ENCODE measurements around the gene CNTN4. TPM values are rescaled to one million over a fixed set of nuclear protein-coding genes. Genes with fewer than 3 reads are reported as not detected.

CNTN4 gene
- total RNA-seq, 2 experiments from 2014 or later, result not detected

- H3K4me3 Mint-ChIP-seq, result no peak overlapping the region
- POLR2A ChIA-PET, result no interaction called here
Measured at GRCh38 chr3:2454865-2455264, 356.2 kb downstream of the CNTN4 start.

DNA sequence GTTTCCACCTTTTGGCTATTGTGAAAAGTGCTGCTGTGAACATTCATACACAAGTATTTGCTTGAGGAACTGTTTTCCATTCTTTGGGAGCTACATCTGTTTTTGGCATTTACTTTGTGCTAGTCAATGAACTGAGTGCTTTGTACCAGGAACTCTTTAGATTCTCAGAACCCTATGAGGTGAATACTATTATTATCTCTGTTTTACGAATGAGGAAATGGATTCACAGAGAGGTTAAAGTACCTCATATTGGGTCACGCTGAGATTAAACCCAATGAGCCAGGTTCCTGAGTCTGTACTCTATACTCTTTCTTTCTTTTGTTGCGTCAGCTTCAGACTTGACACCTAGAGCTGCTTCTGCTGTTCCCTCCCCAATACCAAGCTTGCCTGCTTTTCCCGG is 358.1 kb downstream of the CNTN4 start:
- no peak for ATAC-seq
- Mint-ChIP-seq H3K27me3 (no peaks in the 10 kb centered on the region), H3K9me3 (no peaks in the 10 kb centered on the region), H3K36me3 (ENCODE audit: low read depth) (no peaks in the 10 kb centered on the region), H3K4me1 (ENCODE audit: low read depth) (no peaks in the 10 kb centered on the region), H3K27ac (no peak overlapping the region), H3K4me3 (no peak overlapping the region)
- ChIA-PET POLR2A (no interaction called here), CTCF (no interaction called here)
- intact Hi-C loops (cut with micrococcal nuclease), result no loop called here
- TF ChIP-seq, protein P1, sequence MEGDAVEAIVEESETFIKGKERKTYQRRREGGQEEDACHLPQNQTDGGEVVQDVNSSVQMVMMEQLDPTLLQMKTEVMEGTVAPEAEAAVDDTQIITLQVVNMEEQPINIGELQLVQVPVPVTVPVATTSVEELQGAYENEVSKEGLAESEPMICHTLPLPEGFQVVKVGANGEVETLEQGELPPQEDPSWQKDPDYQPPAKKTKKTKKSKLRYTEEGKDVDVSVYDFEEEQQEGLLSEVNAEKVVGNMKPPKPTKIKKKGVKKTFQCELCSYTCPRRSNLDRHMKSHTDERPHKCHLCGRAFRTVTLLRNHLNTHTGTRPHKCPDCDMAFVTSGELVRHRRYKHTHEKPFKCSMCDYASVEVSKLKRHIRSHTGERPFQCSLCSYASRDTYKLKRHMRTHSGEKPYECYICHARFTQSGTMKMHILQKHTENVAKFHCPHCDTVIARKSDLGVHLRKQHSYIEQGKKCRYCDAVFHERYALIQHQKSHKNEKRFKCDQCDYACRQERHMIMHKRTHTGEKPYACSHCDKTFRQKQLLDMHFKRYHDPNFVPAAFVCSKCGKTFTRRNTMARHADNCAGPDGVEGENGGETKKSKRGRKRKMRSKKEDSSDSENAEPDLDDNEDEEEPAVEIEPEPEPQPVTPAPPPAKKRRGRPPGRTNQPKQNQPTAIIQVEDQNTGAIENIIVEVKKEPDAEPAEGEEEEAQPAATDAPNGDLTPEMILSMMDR (IDR thresholded peaks at IDR 0.05), result no peak
- no peak for DNase-seq

More at GRCh38 chr3:2454865-2455264, 356.2 kb downstream of the CNTN4 start:
- ATAC-seq (no peak), DNase-seq (no peak)
- intact Hi-C loops (cut with micrococcal nuclease), result no loop called here
- no peaks in the 10 kb centered on the region for H3K4me1 Mint-ChIP-seq (ENCODE audit: low read depth)
- no peaks in the 10 kb centered on the region for H3K27me3 Mint-ChIP-seq
- H3K36me3 Mint-ChIP-seq (ENCODE audit: low read depth), result no peaks in the 10 kb centered on the region
- H3K27ac Mint-ChIP-seq, result no peak overlapping the region
- TF ChIP-seq, protein P1 (IDR thresholded peaks at IDR 0.05), result no peak
- CTCF ChIA-PET, result no interaction called here
- H3K9me3 Mint-ChIP-seq, result no peaks in the 10 kb centered on the region

DNA sequence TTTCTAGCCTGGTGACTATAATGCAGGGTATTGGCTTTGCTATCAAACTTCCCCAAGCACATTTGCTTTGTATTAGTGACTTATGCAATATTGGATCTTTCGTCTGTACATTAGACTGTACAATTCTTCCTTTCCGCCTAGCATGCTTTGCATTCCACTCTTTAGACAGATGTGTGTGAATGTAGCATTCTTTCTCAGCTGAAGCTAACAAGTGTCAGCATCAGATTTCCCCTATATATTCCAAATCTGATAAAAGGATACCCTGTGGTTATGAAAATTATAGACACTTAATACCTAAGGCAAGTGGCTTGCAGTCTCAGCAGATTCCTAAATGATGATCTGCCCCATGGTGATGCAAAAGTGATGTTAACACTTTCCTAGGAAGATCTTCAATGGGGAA is 360.1 kb downstream of the CNTN4 start:
- Mint-ChIP-seq H3K4me1 (ENCODE audit: low read depth) (no peaks in the 10 kb centered on the region), H3K36me3 (ENCODE audit: low read depth) (no peaks in the 10 kb centered on the region), H3K27me3 (no peaks in the 10 kb centered on the region), H3K4me3 (no peak overlapping the region), H3K9me3 (no peaks in the 10 kb centered on the region), H3K27ac (no peak overlapping the region)
- TF ChIP-seq, protein P1 (IDR thresholded peaks at IDR 0.05), result no peak
- DNase-seq (no peak), ATAC-seq (no peak)
- CTCF ChIA-PET, result no interaction called here
- POLR2A ChIA-PET, result no interaction called here
- intact Hi-C loops (cut with micrococcal nuclease), result no loop called here

GRCh38 chr3:2465842-2466241 is 367.2 kb downstream of the CNTN4 start:
- peaks cover 2% of the 10 kb centered on the region for H3K27me3 Mint-ChIP-seq
- ChIA-PET CTCF (no interaction called here), POLR2A (no interaction called here)
- ATAC-seq (no peak), DNase-seq (no peak)
- no peaks in the 10 kb centered on the region for H3K4me1 Mint-ChIP-seq (ENCODE audit: low read depth)
- intact Hi-C loops (cut with micrococcal nuclease), result no loop called here
- TF ChIP-seq, protein P1 (IDR thresholded peaks at IDR 0.05), result no peak
- no peaks in the 10 kb centered on the region for H3K9me3 Mint-ChIP-seq
- no peak overlapping the region for H3K27ac Mint-ChIP-seq
- H3K36me3 Mint-ChIP-seq (ENCODE audit: low read depth), result no peaks in the 10 kb centered on the region
- no peak overlapping the region for H3K4me3 Mint-ChIP-seq

DNA sequence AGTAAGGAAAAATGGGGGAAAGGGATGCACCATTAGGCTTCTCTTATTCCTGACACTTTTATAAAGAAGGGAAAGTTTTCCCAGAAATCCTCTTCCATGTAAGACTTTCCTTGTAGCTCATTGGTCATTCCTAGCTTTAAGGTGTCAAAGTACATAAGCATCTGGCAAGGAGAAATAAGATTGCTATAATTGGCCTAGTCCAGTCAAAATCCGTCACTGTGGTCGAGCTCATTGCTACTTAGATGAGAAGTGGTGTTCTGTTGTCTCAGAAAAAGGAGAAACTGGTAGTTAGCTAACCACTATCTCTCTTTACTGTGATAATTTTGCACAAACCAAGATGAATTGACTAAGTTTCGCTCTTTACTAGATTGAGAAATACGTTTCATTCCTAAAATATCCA is 370.1 kb downstream of the CNTN4 start:
- ChIA-PET POLR2A (no interaction called here), CTCF (no interaction called here)
- DNase-seq, result no peak
- TF ChIP-seq, protein P1 (IDR thresholded peaks at IDR 0.05), result no peak
- Mint-ChIP-seq H3K9me3 (no peaks in the 10 kb centered on the region), H3K36me3 (ENCODE audit: low read depth) (no peaks in the 10 kb centered on the region), H3K27ac (no peak overlapping the region), H3K4me1 (ENCODE audit: low read depth) (no peaks in the 10 kb centered on the region), H3K4me3 (no peak overlapping the region), H3K27me3 (peaks cover 2% of the 10 kb centered on the region)
- ATAC-seq, result no peak
- intact Hi-C loops (cut with micrococcal nuclease), result no loop called here
